ENCODE measurements around the gene CDCP1. TPM values are rescaled to one million over a fixed set of nuclear protein-coding genes. Genes with fewer than 3 reads are reported as not detected.

CDCP1 gene
- total RNA-seq, 3 donors from 2014 or later (not counting 1 experiment from before 2014, with no cell fraction given), result 0.38 to 0.61 (median 0.48) TPM

GRCh38 chr3:45095916-45096526 is 50.2 kb downstream of the CDCP1 start:
- intact Hi-C loops (cut with micrococcal nuclease), result no loop called here
- no peak for ATAC-seq
- H3K27me3 Mint-ChIP-seq (ENCODE audit: low read depth in 2 of 2), result peaks cover 41 to 75% of the 10 kb centered on the region in 2 donors

GRCh38 chr3:45093176-45093575 is 53.0 kb downstream of the CDCP1 start:
- Mint-ChIP-seq H3K9me3 (no peaks in the 10 kb centered on the region), H3K27me3 (ENCODE audit: low read depth in 2 of 2) (peaks cover 28 to 58% of the 10 kb centered on the region in 2 donors), H3K4me1 (no peaks in the 10 kb centered on the region), H3K27ac (no peak overlapping the region), H3K4me3 (no peak overlapping the region), H3K36me3 (no peaks in the 10 kb centered on the region)
- no peak overlapping the region for H3K27ac ChIP-seq (ENCODE audit: low read length)
- intact Hi-C loops (cut with micrococcal nuclease), result no loop called here
- H3K4me3 ChIP-seq (ENCODE audit: low read length), result no peak overlapping the region
- H3K4me1 ChIP-seq (ENCODE audit: control insufficient read depth, insufficient read depth, low read length), result no peaks in the 10 kb centered on the region
- DNase-seq, result no peak
- 94% methylated on average over 8 of the region's 8 CpGs for WGBS (ENCODE audit: insufficient coverage)
- H3K36me3 ChIP-seq (ENCODE audit: control insufficient read depth, insufficient read depth, low read length), result no peaks in the 10 kb centered on the region
- H3K27me3 ChIP-seq (ENCODE audit: control insufficient read depth, insufficient read depth, low read length), result peaks cover 7% of the 10 kb centered on the region
- H3K9me3 ChIP-seq (ENCODE audit: control insufficient read depth, insufficient read depth, low read length), result no peaks in the 10 kb centered on the region
- ATAC-seq, result no peak
- no peak for TF ChIP-seq CTCF (IDR thresholded peaks at IDR 0.05)

More at GRCh38 chr3:45095916-45096526, 50.2 kb downstream of the CDCP1 start:
- H3K27ac Mint-ChIP-seq, result no peak overlapping the region
- no peak for DNase-seq
- no peaks in the 10 kb centered on the region for H3K36me3 Mint-ChIP-seq
- H3K27me3 ChIP-seq (ENCODE audit: control insufficient read depth, insufficient read depth, low read length), result peaks cover 12% of the 10 kb centered on the region
- no peak overlapping the region for H3K4me3 Mint-ChIP-seq
- H3K9me3 Mint-ChIP-seq, result no peaks in the 10 kb centered on the region
- no peaks in the 10 kb centered on the region for H3K36me3 ChIP-seq (ENCODE audit: control insufficient read depth, insufficient read depth, low read length)
- H3K4me1 Mint-ChIP-seq, result peaks cover 5 to 12% of the 10 kb centered on the region in 2 donors
- no peak overlapping the region for H3K4me3 ChIP-seq (ENCODE audit: low read length)
- TF ChIP-seq CTCF (IDR thresholded peaks at IDR 0.05), result no peak
- peaks cover 1% of the 10 kb centered on the region for H3K4me1 ChIP-seq (ENCODE audit: control insufficient read depth, insufficient read depth, low read length)
- no peaks in the 10 kb centered on the region for H3K9me3 ChIP-seq (ENCODE audit: control insufficient read depth, insufficient read depth, low read length)
- 83% methylated on average over 7 of the region's 7 CpGs for WGBS (ENCODE audit: insufficient coverage)
- H3K27ac ChIP-seq (ENCODE audit: low read length), result no peak overlapping the region

- ATAC-seq (no peak), DNase-seq (no peak)
- H3K27ac Mint-ChIP-seq, result no peak overlapping the region
- H3K9me3 Mint-ChIP-seq, result no peaks in the 10 kb centered on the region
- no peak overlapping the region for H3K4me3 Mint-ChIP-seq
- no peak overlapping the region for H3K4me3 ChIP-seq (ENCODE audit: low read length)
- intact Hi-C loops (cut with micrococcal nuclease), result no loop called here
- H3K4me1 ChIP-seq (ENCODE audit: control insufficient read depth, insufficient read depth, low read length), result no peaks in the 10 kb centered on the region
- H3K9me3 ChIP-seq (ENCODE audit: control insufficient read depth, insufficient read depth, low read length), result no peaks in the 10 kb centered on the region
- H3K27me3 ChIP-seq (ENCODE audit: control insufficient read depth, insufficient read depth, low read length), result peaks cover 7% of the 10 kb centered on the region
- H3K36me3 ChIP-seq (ENCODE audit: control insufficient read depth, insufficient read depth, low read length), result no peaks in the 10 kb centered on the region
- 82% methylated on average over 11 of the region's 12 CpGs for WGBS (ENCODE audit: insufficient coverage)
- no peaks in the 10 kb centered on the region for H3K4me1 Mint-ChIP-seq
- TF ChIP-seq CTCF (IDR thresholded peaks at IDR 0.05), result no peak
- peaks cover 26 to 51% of the 10 kb centered on the region in 2 donors for H3K27me3 Mint-ChIP-seq (ENCODE audit: low read depth in 2 of 2)
- no peaks in the 10 kb centered on the region for H3K36me3 Mint-ChIP-seq
- no peak overlapping the region for H3K27ac ChIP-seq (ENCODE audit: low read length)
These were observed 53.8 kb downstream of the CDCP1 start for GRCh38 chr3:45092132-45093031.

Measured in natural killer cell (primary cell).